Neural cell (in vitro differentiated cells): ENCODE results near the gene COL16A1. TPM values are rescaled to one million over a fixed set of nuclear protein-coding genes. Genes with fewer than 3 reads are reported as not detected.

Experiments used
- H2AFZ ChIP-seq: fragments of 200-600, 300-800 bp; sonication (generic), shearing (Covaris generic); 2 replicates; pipeline ENCODE4 v1.6.0; 2014; ENCODE audit warnings: low read depth, mild to moderate bottlenecking, antibody characterized with exemption, low read length, moderate library complexity
- H3F3A ChIP-seq: fragments of 200-600 bp; shearing (Covaris generic); 2 replicates; pipeline ENCODE4 v1.6.1; 2016; ENCODE audit warnings: mild to moderate bottlenecking, moderate library complexity, mixed read lengths, antibody characterized with exemption, low read length; ENCODE audit not compliant: insufficient read depth, poor library complexity, severe bottlenecking
- H3K27ac ChIP-seq: fragments of 200-600, 300-800 bp; sonication (generic), shearing (Covaris generic); 2 replicates; pipeline ENCODE4 v1.5.1; 2014; ENCODE audit warnings: mild to moderate bottlenecking, low read length, moderate library complexity
- H3K27me3 ChIP-seq: fragments of 300-800, 200-600 bp; sonication (generic), shearing (Covaris generic); 2 replicates; pipeline ENCODE4 v1.6.0; 2014; ENCODE audit warnings: mild to moderate bottlenecking, low read depth, low read length, moderate library complexity; ENCODE audit not compliant: insufficient read depth
- H3K36me3 ChIP-seq: fragments of 300-800, 200-600 bp; sonication (generic), shearing (Covaris generic); 2 replicates; pipeline ENCODE4 v1.5.1; 2014; ENCODE audit warnings: mild to moderate bottlenecking, antibody characterized with exemption, low read length, moderate library complexity; ENCODE audit not compliant: insufficient read depth
- H3K4me2 ChIP-seq: fragments of 300-800, 200-600 bp; sonication (generic), shearing (Covaris generic); 2 replicates; pipeline ENCODE4 v1.6.0; 2014; ENCODE audit warnings: mild to moderate bottlenecking, low read length
- H3K4me3 ChIP-seq: fragments of 300-800, 200-600 bp; sonication (generic), shearing (Covaris generic); 2 replicates; pipeline ENCODE4 v1.5.1; 2014; ENCODE audit warnings: mild to moderate bottlenecking, low read length, moderate library complexity
- H3K79me2 ChIP-seq: fragments of 200-600 bp; shearing (Covaris generic); replicated peaks from 2 replicates; pipeline ENCODE4 v1.6.0; 2014; ENCODE audit warnings: mild to moderate bottlenecking, low read length, moderate library complexity; ENCODE audit not compliant: insufficient read depth
- H3K9ac ChIP-seq: fragments of 300-800, 200-600 bp; sonication (generic), shearing (Covaris generic); 2 replicates; pipeline ENCODE4 v1.6.1; 2016; ENCODE audit warnings: mild to moderate bottlenecking, low read length, mixed read lengths
- H3K9me2 ChIP-seq: fragments of 200-600 bp; shearing (Covaris generic); 2 replicates; pipeline ENCODE4 v1.6.1; 2016; ENCODE audit warnings: mild to moderate bottlenecking, low read length, mixed read lengths; ENCODE audit not compliant: insufficient read depth
- H3K9me3 ChIP-seq: fragments of 200-600, 300-800 bp; sonication (generic), shearing (Covaris generic); 2 replicates; pipeline ENCODE4 v1.6.1; 2016; ENCODE audit warnings: mild to moderate bottlenecking, mixed run types, low read length, moderate library complexity, mixed read lengths
- H4K20me1 ChIP-seq: fragments of 200-600 bp; shearing (Covaris generic); 2 replicates; pipeline ENCODE4 v1.6.1; 2016; ENCODE audit warnings: mild to moderate bottlenecking, mixed run types; ENCODE audit not compliant: insufficient read depth
- EP300 ChIP-seq: fragments of 450-650 bp; conservative IDR thresholded peaks from 2 replicates; pipeline ENCODE4 v1.6.1; 2014; ENCODE audit warnings: antibody characterized with exemption, mild to moderate bottlenecking, moderate library complexity; ENCODE audit not compliant: poor library complexity, severe bottlenecking
- EZH2 ChIP-seq: fragments of 200-600, 300-800 bp; shearing (Covaris generic), sonication (generic); IDR thresholded peaks from 2 replicates; pipeline ENCODE4 v1.6.1; 2014; ENCODE audit warnings: antibody characterized with exemption, low read length, borderline replicate concordance, mild to moderate bottlenecking; ENCODE audit not compliant: insufficient read depth, poor library complexity, severe bottlenecking
- MXI1 ChIP-seq: fragments of 450-650 bp; conservative IDR thresholded peaks from 2 replicates; pipeline ENCODE4 v1.6.1; 2014; ENCODE audit warnings: antibody characterized with exemption, mild to moderate bottlenecking; ENCODE audit not compliant: poor library complexity, severe bottlenecking
- POLR2AphosphoS5 ChIP-seq: IDR thresholded peaks from 2 replicates; pipeline ENCODE4 v1.6.1; 2012
- RAD21 ChIP-seq: fragments of 450-650 bp; conservative IDR thresholded peaks from 2 replicates; pipeline ENCODE4 v1.6.1; 2014; ENCODE audit warnings: antibody characterized with exemption, mild to moderate bottlenecking, moderate library complexity
- SMC3 ChIP-seq: fragments of 450-650 bp; conservative IDR thresholded peaks from 2 replicates; pipeline ENCODE4 v1.6.1; 2014; ENCODE audit warnings: antibody characterized with exemption, mild to moderate bottlenecking, moderate library complexity; ENCODE audit not compliant: poor library complexity
- TAF1 ChIP-seq: IDR thresholded peaks from 2 replicates; pipeline ENCODE4 v1.6.1; 2012; ENCODE audit warnings: low read depth
- polyA plus RNA-seq: library from polyadenylated mRNA; depleted of rRNA; stranded (reverse); fragments of >200 nt; gene quantifications from 2 replicates; pipeline ENCODE4 v1.2.3, GENCODE V29; 2014
- TF ChIP-seq, protein P1 (sequence below): fragments of 450-650 bp; IDR thresholded peaks from 2 replicates; pipeline ENCODE4 v1.5.1; 2014; ENCODE audit warnings: antibody characterized with exemption, mild to moderate bottlenecking, moderate library complexity; ENCODE audit not compliant: poor library complexity, severe bottlenecking
- TF ChIP-seq, protein P2 (sequence below): IDR thresholded peaks from 2 replicates; pipeline ENCODE4 v1.6.1; 2012; ENCODE audit warnings: borderline replicate concordance

The COL16A1 gene
- polyA plus RNA-seq, 1 donor from 2014 or later = 3.4 TPM

DNA sequence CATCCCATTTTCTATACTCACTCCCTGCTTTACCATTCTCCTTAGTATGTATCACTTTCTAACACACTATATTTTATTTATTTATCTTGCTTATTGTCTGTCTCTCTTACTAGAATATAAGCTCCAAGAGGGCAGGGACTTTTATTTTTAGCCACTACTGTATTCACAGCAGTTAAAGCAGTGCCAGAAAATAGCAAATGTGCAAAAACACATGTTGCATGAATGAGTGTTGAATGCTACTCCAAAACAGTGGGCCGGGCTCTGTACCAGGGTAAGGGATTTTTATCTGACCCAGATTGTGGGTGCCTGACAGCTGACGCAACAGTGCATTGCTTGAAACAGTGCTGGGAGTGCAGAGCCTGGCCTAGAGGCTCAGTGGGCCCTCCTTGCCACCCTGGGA lies 24.7 kb downstream of the COL16A1 start:
- no peaks in the 10 kb centered on the region for H3K36me3 ChIP-seq
- TF ChIP-seq SMC3 (no peak), EZH2 (no peak), MXI1 (no peak), RAD21 (no peak), TAF1 (no peak)
- TF ChIP-seq, protein P1, sequence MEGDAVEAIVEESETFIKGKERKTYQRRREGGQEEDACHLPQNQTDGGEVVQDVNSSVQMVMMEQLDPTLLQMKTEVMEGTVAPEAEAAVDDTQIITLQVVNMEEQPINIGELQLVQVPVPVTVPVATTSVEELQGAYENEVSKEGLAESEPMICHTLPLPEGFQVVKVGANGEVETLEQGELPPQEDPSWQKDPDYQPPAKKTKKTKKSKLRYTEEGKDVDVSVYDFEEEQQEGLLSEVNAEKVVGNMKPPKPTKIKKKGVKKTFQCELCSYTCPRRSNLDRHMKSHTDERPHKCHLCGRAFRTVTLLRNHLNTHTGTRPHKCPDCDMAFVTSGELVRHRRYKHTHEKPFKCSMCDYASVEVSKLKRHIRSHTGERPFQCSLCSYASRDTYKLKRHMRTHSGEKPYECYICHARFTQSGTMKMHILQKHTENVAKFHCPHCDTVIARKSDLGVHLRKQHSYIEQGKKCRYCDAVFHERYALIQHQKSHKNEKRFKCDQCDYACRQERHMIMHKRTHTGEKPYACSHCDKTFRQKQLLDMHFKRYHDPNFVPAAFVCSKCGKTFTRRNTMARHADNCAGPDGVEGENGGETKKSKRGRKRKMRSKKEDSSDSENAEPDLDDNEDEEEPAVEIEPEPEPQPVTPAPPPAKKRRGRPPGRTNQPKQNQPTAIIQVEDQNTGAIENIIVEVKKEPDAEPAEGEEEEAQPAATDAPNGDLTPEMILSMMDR = no peak

DNA sequence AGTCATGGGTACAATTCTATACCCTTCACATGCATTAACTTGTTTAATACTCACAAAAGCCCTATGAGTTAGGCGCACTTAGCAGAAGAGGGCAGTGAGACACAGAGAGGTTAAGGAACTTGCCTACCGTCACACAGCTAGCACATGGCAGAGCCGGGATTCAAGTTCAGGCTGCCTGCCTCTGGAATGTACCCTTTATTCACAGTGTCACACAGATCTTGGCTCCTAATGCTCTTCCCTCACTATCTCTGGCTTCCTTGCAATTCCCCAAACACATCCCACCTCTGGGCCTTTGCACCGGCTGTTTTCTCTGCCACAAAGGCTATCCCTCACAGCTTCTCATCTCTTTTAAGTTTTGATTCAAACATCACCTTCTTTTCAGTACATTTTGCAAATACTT lies 25.1 kb downstream of the COL16A1 start:
- no peak overlapping the region for H3K4me2 ChIP-seq
- no peaks in the 10 kb centered on the region for H3F3A ChIP-seq
- H3K9ac ChIP-seq = no peak overlapping the region
- no peak overlapping the region for H2AFZ ChIP-seq
- H4K20me1 ChIP-seq = no peaks in the 10 kb centered on the region
- H3K36me3 ChIP-seq = no peaks in the 10 kb centered on the region
- H3K9me3 ChIP-seq = no peaks in the 10 kb centered on the region
- no peaks in the 10 kb centered on the region for H3K79me2 ChIP-seq
- H3K4me3 ChIP-seq = no peak overlapping the region
- H3K9me2 ChIP-seq = no peaks in the 10 kb centered on the region
- no peaks in the 10 kb centered on the region for H3K27me3 ChIP-seq
- no peak for TF ChIP-seq RAD21
- TF ChIP-seq SMC3 = no peak
- TF ChIP-seq EZH2 = no peak
- TF ChIP-seq EP300 = no peak
- TF ChIP-seq MXI1 = no peak
- TF ChIP-seq, protein P2, sequence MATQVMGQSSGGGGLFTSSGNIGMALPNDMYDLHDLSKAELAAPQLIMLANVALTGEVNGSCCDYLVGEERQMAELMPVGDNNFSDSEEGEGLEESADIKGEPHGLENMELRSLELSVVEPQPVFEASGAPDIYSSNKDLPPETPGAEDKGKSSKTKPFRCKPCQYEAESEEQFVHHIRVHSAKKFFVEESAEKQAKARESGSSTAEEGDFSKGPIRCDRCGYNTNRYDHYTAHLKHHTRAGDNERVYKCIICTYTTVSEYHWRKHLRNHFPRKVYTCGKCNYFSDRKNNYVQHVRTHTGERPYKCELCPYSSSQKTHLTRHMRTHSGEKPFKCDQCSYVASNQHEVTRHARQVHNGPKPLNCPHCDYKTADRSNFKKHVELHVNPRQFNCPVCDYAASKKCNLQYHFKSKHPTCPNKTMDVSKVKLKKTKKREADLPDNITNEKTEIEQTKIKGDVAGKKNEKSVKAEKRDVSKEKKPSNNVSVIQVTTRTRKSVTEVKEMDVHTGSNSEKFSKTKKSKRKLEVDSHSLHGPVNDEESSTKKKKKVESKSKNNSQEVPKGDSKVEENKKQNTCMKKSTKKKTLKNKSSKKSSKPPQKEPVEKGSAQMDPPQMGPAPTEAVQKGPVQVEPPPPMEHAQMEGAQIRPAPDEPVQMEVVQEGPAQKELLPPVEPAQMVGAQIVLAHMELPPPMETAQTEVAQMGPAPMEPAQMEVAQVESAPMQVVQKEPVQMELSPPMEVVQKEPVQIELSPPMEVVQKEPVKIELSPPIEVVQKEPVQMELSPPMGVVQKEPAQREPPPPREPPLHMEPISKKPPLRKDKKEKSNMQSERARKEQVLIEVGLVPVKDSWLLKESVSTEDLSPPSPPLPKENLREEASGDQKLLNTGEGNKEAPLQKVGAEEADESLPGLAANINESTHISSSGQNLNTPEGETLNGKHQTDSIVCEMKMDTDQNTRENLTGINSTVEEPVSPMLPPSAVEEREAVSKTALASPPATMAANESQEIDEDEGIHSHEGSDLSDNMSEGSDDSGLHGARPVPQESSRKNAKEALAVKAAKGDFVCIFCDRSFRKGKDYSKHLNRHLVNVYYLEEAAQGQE = no peak
- TF ChIP-seq TAF1 = no peak
- TF ChIP-seq, protein P1 = no peak
- TF ChIP-seq POLR2AphosphoS5 = no peak
- no peak overlapping the region for H3K27ac ChIP-seq

More for the DNA sequence above, 24.7 kb downstream of the COL16A1 start:
- Histone ChIP-seq H2AFZ (no peak overlapping the region), H4K20me1 (no peaks in the 10 kb centered on the region), H3K79me2 (no peaks in the 10 kb centered on the region), H3F3A (no peaks in the 10 kb centered on the region), H3K9me2 (no peaks in the 10 kb centered on the region), H3K4me2 (no peak overlapping the region), H3K27ac (no peak overlapping the region), H3K9me3 (no peaks in the 10 kb centered on the region), H3K9ac (no peak overlapping the region), H3K4me3 (no peak overlapping the region), H3K27me3 (no peaks in the 10 kb centered on the region)
